ENCODE measurements around the gene GDA.
"Not testable (repeated sequence)": the region's sequence is repeated elsewhere in the genome, so short reads cannot be mapped to it uniquely, and the experiment has no call there.

The GDA gene

GRCh38 chr9:72210522-72210921, 61.3 kb downstream of the GDA start:
- DNase-seq, result no peak

- no peak for DNase-seq
Measured at GRCh38 chr9:72211047-72211446, 61.8 kb downstream of the GDA start.

- DNase-seq, result no peak
Measured at GRCh38 chr9:72213906-72214305, 64.7 kb downstream of the GDA start.

- no peak for DNase-seq
Measured at GRCh38 chr9:72217306-72217842, 68.1 kb downstream of the GDA start.

- no peak for DNase-seq
Measured at GRCh38 chr9:72220589-72220988, 71.3 kb downstream of the GDA start.

- DNase-seq, result no peak
Measured at GRCh38 chr9:72226146-72226812, 77.0 kb downstream of the GDA start.

GRCh38 chr9:72228282-72228681, 79.0 kb downstream of the GDA start:
- no peak for DNase-seq

GRCh38 chr9:72232778-72233177, 83.5 kb downstream of the GDA start:
- no peak for DNase-seq

GRCh38 chr9:72247549-72247948, 98.3 kb downstream of the GDA start:
- no peak for DNase-seq

- no peak for DNase-seq
Measured at GRCh38 chr9:72251589-72251988, 102.3 kb downstream of the GDA start.

GRCh38 chr9:72254901-72255545, 105.8 kb downstream of the GDA start:
- DNase-seq, result no peak

- DNase-seq, result no peak
Measured at GRCh38 chr9:72255569-72255968, 106.3 kb downstream of the GDA start.

GRCh38 chr9:72256931-72257330, 107.7 kb downstream of the GDA start:
- DNase-seq, result no peak

- no peak for DNase-seq
Measured at GRCh38 chr9:72257814-72258213, 108.6 kb downstream of the GDA start.

GRCh38 chr9:72262063-72262462, 112.8 kb downstream of the GDA start:
- DNase-seq, result no peak

- DNase-seq, result no peak
Measured at GRCh38 chr9:72263572-72263971, 114.3 kb downstream of the GDA start.

GRCh38 chr9:72268961-72269360, 119.7 kb downstream of the GDA start:
- no peak for DNase-seq

- not testable (repeated sequence) for DNase-seq
Measured at GRCh38 chr9:72270359-72270758, 121.1 kb downstream of the GDA start.

- peak; percentile 69 for DNase-seq
Measured at GRCh38 chr9:72271613-72272478, 122.6 kb downstream of the GDA start.

- DNase-seq, result no peak
Measured at GRCh38 chr9:72274441-72274840, 125.2 kb downstream of the GDA start.

GRCh38 chr9:72274916-72275315, 125.7 kb downstream of the GDA start:
- no peak for DNase-seq

GRCh38 chr9:72276429-72276828, 127.2 kb downstream of the GDA start:
- DNase-seq, result no peak

- no peak for DNase-seq
Measured at GRCh38 chr9:72278959-72279358, 129.7 kb downstream of the GDA start.

Data from midbrain (tissue), 1 donor.